HG03159 (cell line): ENCODE data around the gene ZNF654.

Source experiments
- ATAC-seq: cut with Tn5 transposase; IDR thresholded peaks from one replicate; pipeline ENCODE4 v1.9.1; 2021; ENCODE audit warnings: mild to moderate bottlenecking, moderate library complexity; ENCODE audit not compliant: unreplicated experiment

ZNF654 gene

DNA sequence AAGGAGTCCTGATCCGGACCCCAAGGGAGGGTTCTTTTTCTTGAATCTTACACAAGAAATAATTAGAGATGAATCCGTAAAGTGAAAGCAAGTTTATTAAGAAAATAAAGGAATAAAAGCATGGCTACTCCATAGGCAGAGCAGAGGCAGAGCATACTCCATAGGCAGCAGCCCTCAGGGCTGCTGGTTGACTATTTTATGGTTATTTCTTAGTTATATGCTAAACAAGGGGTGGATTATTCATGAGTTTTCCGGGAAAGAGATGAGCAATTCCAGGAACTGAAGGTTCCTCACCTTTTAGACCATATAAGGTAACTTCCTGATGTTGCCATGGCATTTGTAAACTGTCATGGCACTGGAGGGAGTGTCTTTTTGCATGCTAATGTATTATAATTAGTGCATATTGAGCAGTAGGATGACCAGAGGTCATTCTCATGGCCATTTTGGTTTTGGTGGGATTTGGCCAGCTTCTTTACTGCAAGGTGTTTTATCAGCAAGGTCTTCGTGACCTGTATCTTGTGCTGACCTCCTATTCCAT, 132.9 kb downstream of the ZNF654 start:
- ATAC-seq = no peak

DNA sequence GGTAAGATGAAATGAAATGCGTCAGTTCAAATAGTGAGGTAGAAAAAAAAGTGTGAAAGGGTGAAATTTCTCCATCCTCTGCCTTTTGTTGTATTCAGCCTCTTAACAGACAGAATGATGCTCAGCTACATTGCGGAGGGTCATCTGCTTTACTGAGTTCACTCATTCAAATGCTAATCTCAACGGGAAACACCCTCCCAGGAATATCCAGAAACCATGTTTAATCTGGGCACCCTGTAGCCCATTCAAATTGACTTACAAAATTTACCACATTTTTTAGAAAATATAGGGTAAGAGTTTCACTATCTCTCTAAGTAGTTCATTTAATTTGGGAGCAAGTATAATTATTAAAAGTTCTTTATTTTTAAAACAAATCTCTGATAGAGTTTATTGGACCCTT, 133.6 kb downstream of the ZNF654 start:
- ATAC-seq = no peak
